Measurements from ENCODE around the gene TNIK.

Gene TNIK

DNA sequence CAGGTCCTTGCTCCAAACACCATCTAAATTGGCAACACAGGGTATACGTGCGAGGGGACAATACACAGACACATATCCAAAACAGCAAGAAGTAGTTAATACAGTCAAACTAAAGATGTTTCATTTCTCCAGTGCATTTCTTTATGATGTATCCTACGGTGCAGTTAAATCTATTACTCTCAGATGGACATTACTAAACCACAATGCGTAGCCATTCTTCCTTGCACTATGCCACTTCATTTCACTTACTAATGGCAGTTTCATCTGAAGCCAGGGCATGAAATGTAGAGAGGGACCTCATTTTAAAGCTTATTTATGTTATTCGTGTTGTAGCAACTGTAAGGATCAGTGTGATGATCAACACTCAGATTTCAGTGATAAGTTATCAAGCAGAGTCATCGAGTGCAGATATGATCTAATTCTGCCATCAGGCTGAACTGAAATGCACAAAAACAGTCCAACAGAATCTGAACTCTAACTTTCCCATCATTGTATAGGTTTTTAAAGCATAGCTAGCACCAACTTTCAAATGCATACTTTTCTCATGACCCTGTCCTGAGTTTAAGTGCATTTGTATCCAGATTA is 14.5 kb downstream of the TNIK start:
- H3K27ac ChIP-seq = no peak overlapping the region
- no peak for TF ChIP-seq CTCF (conservative IDR thresholded peaks at IDR 0.05; ENCODE audit: low read depth)
- ChIA-PET POLR2A (ENCODE audit: low non-redundant PET) (no interaction called here), CTCF (interaction anchor here (0.6 to 1.0 kb wide), 3 partner anchors 54 to 299 kb away, joined by 3 read pairs; no protein-coding TSS in a partner anchor)
- DNase-seq (ENCODE audit: low spot score) = no peak

GRCh38 chr3:171444001-171444690 is 16.1 kb downstream of the TNIK start:
- ChIA-PET POLR2A (ENCODE audit: low non-redundant PET) (no interaction called here), CTCF (no interaction called here)
- no peak overlapping the region for H3K27ac ChIP-seq
- DNase-seq (ENCODE audit: low spot score) = no peak
- TF ChIP-seq CTCF (conservative IDR thresholded peaks at IDR 0.05; ENCODE audit: low read depth) = no peak

DNA sequence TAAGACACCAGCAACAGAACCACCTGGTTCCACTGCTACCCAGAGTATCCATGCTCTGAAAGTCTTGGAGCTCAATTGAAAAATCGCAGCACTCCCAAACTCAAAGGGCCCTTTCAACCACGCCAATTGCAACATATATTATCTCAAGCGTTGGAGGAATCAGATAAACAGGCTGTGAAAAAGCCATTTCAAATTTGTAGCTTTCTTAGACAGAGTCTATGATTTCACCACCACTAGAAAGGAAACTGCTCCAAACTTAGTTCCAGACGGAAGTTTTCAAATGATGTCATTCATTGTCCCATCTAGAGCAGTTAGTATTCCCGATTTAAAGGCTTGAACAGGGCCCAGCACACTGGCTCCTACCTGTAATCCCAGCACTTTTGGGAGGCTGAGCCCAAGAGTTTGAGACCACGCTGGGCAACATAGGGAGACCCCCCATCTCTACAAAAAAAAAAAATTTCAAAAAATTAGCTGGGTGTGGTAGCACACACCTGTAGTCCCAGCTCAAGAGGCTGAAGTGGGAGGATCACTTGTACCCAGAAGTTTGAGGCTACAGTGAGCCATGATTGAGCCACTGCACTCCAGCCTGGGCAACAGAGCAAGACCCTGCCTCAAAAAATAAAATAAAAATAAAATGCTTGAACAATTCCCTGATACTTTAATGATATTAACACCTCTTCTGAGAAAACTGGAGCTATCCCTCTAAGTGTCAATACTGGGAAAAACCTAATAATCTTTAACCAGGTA is 16.8 kb downstream of the TNIK start:
- POLR2A ChIA-PET (ENCODE audit: low non-redundant PET) = no interaction called here
- CTCF ChIA-PET = no interaction called here
- no peak for TF ChIP-seq CTCF (conservative IDR thresholded peaks at IDR 0.05; ENCODE audit: low read depth)
- DNase-seq (ENCODE audit: low spot score) = no peak
- H3K27ac ChIP-seq = no peak overlapping the region

GRCh38 chr3:171442184-171442583 is 18.0 kb downstream of the TNIK start:
- no peak for TF ChIP-seq CTCF (conservative IDR thresholded peaks at IDR 0.05; ENCODE audit: low read depth)
- no peak overlapping the region for H3K27ac ChIP-seq
- ChIA-PET CTCF (no interaction called here), POLR2A (ENCODE audit: low non-redundant PET) (no interaction called here)
- DNase-seq (ENCODE audit: low spot score) = no peak

- CTCF ChIA-PET = interaction anchor here (1.2 kb wide), 1 partner anchor 13 kb away, joined by 3 read pairs; no protein-coding TSS in a partner anchor
- DNase-seq (ENCODE audit: low spot score) = no peak
- POLR2A ChIA-PET (ENCODE audit: low non-redundant PET) = no interaction called here
- no peak for TF ChIP-seq CTCF (conservative IDR thresholded peaks at IDR 0.05; ENCODE audit: low read depth)
- H3K27ac ChIP-seq = no peak overlapping the region
Observed at GRCh38 chr3:171441381-171441780, 18.8 kb downstream of the TNIK start.

- ChIA-PET POLR2A (ENCODE audit: low non-redundant PET) (no interaction called here), CTCF (interaction anchor here (1.2 kb wide), 1 partner anchor 12 kb away, joined by 3 read pairs; no protein-coding TSS in a partner anchor)
- TF ChIP-seq CTCF (conservative IDR thresholded peaks at IDR 0.05; ENCODE audit: low read depth) = no peak
- DNase-seq (ENCODE audit: low spot score) = no peak
- no peak overlapping the region for H3K27ac ChIP-seq
Observed at GRCh38 chr3:171439996-171440395, 20.2 kb downstream of the TNIK start.

Measured in RWPE1 (cell line).